GM18507 (cell line): ENCODE data around the gene KCNJ1.

Experiments
- DNase-seq: peaks from one replicate; pipeline ENCODE4 v3.0.0; 2011; ENCODE audit warnings: low read depth; ENCODE audit not compliant: insufficient read length; ENCODE audit errors: extremely low spot score
- FAIRE-seq: peaks from 2 replicates; lab custom pipeline; 2011; peaks lifted over from hg19 to GRCh38; lab: Jason Lieb, UNC

Gene KCNJ1

DNA sequence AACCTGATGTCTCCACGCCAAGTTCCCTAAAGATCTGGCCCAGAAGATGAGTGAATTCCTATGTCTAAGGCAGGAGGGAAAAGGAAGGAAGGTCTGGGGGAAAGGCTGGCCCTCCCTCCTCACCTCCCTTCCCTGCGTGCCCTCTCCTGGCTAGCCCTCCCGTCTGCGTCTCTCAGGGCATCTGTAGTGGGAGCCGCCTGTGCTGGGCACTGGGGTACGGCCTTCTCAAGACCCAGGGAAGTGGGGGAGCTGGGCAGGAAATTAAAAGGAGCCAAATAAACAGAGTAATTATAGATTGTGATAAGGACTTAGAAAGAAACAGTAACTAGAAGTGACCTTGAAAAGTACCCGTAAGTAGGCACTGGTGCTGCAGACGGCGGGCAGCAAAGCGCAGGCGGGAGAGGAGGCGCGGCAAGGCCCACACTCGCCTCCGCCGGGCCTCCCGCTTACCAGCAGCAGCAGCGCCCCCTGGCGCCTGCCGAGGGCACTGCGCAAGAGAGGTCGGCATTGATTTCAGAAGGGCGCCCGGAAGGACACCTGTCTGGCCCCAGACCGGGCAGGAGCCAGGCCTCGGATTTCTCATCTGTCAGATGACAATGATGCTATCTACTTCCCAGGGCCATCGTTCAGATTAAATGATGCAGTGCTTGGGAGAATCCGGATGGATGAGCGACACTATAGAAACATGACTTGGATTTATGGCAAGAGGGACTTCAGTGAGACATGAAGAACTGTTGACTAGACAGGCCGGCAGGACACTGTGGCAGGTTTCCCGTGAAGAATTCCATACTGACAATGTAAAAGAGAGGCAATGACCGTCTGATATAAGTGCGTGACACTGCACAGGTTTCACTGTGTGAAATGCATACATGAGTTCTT, 7.3 kb downstream of the KCNJ1 start:
- peak; percentile 67 for DNase-seq
- FAIRE-seq = peak; percentile 70

GRCh38 chr11:128857341-128857740, 9.8 kb downstream of the KCNJ1 start:
- FAIRE-seq (no peak), DNase-seq (no peak)

DNA sequence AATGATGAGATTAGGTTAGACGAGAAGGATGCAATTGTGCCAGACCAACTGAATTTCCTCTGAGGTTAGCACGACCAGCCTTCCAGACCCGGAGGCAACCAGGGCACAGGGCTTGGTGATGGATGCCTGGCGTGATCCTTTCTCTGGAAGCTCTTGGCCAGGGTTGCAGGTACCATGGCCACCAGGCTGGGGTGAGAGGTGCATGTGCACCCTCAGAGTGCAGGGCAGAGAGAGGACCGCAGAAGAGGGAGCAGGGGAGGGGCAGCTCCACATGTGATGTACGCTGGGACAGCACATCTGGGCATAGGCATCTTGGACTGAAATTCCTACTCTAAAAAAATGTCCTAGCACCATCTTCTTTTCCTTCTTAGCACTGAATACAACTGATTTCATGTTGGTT, 10.9 kb downstream of the KCNJ1 start:
- no peak for FAIRE-seq
- no peak for DNase-seq

DNA sequence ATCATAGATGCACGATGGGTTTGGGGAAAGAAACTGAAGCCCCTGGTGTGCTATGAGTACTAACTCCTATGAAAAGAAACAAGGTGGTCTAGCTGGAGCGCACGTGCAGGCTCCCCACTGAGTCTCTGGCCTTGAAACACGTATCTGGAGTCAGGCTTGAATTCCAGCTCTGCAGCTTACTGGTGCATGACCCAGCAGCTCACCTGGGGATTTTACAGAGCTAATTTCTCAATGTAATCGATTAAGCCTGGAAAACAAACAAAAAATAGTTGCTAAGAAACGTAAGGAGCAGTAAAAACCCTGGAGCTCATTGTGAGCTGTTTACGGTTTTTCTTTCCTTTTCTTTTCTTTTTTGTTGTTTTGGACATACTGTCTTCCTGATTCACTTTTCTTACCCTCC, 12.3 kb downstream of the KCNJ1 start:
- DNase-seq = no peak
- FAIRE-seq = no peak

GRCh38 chr11:128853559-128853958, 13.5 kb downstream of the KCNJ1 start:
- FAIRE-seq (no peak), DNase-seq (no peak)

DNA sequence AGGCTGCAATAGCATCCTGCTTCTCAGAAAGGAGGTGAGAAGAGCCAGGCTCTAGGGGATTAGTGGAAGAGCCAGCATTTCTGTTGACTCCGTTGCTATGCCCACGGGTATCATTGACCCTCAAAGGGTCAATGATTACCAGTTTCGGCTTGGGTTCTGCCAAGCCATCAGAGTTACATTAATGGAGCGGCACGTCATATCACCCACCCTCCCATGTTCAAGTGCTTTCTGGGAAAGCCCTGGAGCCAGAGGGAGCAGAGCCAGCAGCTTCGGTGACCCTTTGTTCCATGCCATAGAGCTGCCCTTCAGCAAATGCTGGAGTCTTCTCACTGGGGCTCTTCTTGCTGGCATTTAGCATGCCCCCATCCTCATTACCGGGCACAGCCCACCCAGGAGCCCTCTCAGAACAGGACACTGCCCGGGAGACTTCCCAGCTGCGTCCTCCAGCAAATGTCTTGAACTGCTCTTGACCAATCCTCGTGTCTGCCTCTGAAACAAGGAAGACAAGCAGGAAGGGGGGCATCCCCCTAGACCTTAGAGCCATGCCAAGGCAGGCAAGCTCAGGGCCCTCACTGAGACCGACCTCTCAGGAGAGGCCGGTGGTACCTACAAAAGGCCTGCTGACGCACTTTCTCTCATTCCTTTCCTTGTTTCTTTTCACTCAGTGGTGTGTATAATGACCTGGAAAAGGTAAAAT, 14.6 kb downstream of the KCNJ1 start:
- DNase-seq (no peak), FAIRE-seq (no peak)

GRCh38 chr11:128848815-128849455, 18.2 kb downstream of the KCNJ1 start:
- DNase-seq (peak; percentile 22), FAIRE-seq (peak; percentile 65)

DNA sequence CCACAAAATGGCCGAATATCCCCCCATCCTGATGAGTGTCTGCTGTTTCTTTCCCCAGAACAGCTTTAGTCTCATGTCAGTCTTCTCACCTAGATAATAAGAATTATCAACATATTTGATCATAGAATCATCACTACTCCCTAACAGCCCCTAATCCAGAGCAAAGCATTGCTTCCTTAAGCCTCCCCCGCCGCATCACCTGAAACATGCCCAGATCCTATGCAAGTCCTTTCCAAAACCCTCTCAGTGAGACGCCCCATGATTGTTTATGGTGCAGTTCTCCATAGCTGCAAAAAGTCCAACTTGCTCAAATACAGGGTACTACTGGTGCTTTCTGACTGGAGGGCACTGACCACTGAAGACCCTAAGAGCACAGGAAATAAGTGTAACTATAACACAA, 20.1 kb downstream of the KCNJ1 start:
- DNase-seq (no peak), FAIRE-seq (no peak)

DNA sequence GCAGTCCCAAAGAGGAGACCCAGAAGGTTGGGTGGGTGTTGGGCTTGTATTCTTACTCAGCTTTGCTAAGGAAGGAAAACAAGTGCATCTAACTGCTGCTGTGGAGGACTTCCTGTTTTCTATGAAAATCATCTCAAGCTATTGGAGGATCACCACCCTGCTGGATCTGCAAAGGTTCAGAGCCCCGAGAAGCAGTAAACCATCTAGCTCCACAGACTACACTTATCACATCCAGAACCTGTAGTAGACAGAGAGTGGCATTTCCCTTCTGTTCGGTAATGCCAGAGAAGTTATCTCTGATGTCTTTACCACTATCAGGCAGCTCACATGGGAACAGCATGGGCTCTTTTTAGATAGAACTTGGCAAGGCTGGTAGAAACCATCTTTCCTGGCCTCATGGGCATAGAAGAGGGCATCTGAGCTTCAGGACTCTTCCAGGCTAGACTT, 21.7 kb downstream of the KCNJ1 start:
- no peak for DNase-seq
- peak; percentile 63 for FAIRE-seq

DNA sequence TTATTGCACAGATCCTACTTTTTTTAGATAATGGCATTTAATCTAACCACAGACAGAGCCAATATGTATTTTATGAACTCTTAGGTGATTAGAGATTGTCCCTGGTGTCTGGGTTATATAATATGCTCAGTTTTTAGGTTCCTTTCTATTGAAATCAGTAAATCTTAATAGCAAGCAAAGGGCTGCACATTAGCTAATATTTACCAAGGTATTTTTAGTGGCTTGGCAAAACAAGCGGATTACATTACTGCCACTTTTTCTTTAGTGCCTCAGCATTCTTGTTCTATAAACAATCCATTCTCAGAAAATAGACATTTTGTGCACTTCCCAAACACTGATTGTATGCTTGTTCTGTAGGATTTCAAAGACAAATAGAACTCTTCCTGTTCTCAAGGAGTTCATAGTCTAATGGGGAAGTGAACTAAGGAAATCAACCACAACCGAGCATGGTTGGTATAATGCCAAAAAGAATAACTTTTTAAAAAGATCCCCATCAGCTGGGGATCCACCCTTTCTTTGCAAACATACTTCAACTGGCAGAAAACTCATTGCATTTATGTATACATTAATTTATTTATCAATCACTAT, 23.8 kb downstream of the KCNJ1 start:
- FAIRE-seq (no peak), DNase-seq (no peak)

DNA sequence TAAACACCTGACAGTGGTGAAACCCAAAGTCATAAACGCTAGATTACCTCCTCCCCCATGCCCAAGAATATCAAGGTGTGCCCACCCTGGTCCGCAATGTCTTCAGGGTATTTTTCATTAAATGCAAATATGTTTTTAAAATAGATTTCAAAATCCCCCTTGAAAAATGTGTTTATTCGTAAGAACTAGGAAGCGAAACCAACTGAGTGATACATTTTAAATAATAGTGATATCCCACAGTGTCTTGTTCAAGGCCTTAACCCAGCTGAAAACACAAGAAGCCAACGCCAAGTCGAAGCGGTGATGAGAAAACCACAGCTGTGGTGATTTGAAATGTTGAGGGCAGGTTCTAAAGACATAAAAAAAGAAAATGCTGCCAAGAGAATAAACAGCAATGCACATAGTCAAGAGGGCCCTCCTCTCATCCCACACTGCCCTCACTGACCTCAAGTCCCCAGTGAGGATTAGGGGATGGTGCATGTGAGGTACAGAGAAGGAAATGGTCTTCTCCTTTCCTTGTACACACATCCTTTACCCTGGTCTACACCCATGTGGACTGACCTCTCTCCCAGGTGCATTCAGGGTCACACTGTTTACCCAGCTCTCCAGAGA, 25.5 kb downstream of the KCNJ1 start:
- FAIRE-seq (peak; percentile 64), DNase-seq (no peak)

DNA sequence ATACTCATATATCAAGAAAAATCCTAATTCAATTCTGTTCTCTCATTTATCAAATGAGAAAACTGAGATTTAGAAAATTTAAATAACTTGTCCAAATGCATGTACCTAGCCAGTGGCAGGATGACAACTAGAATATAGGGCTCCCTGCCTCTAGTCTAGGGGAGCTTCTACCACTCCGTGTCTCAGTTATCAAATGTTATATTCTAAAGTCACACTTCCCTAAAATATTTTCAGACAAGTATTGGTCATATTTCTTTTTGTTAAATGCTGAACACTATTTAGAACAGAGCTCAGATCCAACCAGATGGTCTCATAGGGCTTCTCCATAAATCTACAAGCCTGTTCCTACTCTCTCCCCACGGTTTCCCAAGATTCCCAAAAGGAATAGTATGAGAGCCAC, 26.3 kb downstream of the KCNJ1 start:
- no peak for DNase-seq
- FAIRE-seq = no peak

- FAIRE-seq (no peak), DNase-seq (no peak)
These were observed 27.0 kb downstream of the KCNJ1 start for GRCh38 chr11:128840137-128840536.

DNA sequence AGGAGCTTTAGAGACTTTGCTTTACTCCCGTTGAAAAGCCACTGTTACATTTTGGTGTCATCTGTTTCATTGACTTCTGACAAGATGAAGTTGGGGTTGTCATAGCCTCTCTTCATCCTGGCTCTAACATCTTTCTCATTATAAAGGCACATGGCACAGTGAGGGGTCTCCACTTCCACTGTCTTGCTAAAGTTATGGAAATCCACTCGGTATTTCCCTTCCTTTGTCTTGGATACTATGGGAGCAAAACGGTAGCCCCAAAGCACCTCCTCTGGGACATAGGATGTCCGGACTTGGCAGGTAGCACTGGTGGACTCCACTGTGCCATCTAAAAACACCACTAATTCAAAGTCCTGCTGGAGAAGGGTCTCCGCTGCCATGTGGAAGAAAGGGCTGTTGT, 28.0 kb downstream of the KCNJ1 start:
- DNase-seq (no peak), FAIRE-seq (no peak)

GRCh38 chr11:128837627-128838026, 29.5 kb downstream of the KCNJ1 start:
- DNase-seq = no peak
- FAIRE-seq = no peak

DNA sequence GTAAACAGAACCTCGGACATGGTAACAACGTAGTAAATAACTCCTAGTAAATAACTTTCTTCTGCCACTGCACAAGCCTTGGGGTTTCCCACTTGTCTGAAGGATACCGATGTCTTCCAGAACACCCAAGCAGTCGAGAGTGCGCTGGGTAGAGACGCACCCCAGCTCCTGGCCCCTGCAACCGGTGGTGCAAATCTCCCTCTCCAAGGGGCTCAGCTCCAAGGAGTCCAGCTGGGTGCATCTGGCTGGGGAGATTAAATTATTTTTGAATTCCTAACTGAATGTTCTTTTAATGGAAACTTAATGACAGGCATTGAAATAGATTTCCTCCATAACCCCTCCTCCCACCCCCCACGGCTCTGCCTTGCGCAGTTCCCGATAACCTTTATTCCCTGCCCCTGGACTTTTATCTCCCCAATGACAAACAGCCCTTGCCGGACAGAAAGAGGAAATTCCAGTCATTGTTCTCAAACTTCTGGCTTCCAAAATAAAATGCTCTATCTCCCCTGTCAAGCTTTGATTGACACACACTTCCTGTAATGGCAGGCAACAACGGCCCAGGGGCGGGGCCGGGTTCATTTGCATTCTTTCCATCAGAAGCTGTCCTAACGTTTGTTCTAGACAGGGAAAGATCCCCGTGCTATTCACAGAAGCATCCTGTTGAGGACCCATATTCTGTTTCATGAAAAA, 31.2 kb downstream of the KCNJ1 start:
- FAIRE-seq (no peak), DNase-seq (no peak)

DNA sequence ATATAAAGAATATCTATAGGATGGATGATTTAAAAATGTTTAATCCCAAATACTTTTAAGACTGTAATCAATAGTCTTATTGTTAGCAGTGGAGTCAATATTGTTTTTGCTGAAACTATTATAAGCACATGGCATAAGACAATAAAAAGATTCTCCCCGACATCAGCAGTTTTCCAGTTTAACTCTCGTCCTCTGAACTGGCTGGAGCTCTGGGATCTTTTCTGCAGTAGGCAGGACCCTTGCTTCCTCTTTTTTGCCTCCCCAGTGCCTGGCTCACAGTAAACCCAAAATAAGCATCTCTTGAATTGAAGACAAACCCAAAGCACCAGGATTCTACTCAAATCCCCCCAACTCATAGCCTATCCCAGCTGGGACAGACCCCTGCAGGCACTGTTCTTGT, 32.9 kb downstream of the KCNJ1 start:
- FAIRE-seq = no peak
- DNase-seq = no peak

DNA sequence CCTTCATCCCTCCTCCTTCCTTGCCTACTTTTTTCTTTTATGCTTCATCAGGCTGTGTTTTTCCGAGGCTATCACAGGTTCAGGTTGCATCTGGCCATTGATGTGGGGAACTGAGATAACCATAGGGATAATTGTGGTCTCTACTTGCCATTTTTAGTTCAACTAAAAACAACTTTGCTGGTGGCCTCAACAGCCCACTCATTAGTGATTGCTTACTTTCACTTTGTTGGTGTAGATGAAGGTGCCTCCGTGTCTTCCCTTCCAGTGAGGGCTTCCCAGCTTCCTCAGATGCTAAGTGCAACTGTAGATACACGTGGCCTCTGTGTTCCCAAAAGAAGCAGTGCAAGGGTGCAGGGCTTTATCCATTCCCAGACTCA, 35.0 kb downstream of the KCNJ1 start:
- DNase-seq (no peak), FAIRE-seq (peak; percentile 72)
